Endothelial cell of umbilical vein (primary cell): ENCODE results near the gene INPP4B. TPM values are rescaled to one million over a fixed set of nuclear protein-coding genes. Genes with fewer than 3 reads are reported as not detected.

ENCODE experiments used
- BruUV-seq: library from RNA; stranded (reverse); fragments of 400-500 nt; replicated peaks from 2 replicates; lab custom pipeline; 2021; lab: Mats Ljungman, UMichigan
- CTCF ChIA-PET: fragments of 300-600, 350-600 bp; sonication (Branson Sonifier 250); formaldehyde crosslinking; loops from one replicate; lab custom pipeline; 2021; ENCODE audit warnings: antibody characterized with exemption, inconsistent platforms; lab: Charles Lee
- POLR2A ChIA-PET: fragments of 300-600, 350-600 bp; sonication (Branson Sonifier 250); formaldehyde crosslinking; loops from one replicate; lab custom pipeline; 2021; ENCODE audit warnings: antibody characterized with exemption, inconsistent platforms; lab: Charles Lee
- DNase-seq: peaks from one replicate; pipeline ENCODE4 v3.0.0-alpha.2; 2011; ENCODE audit warnings: low read depth, low spot score
- FAIRE-seq: peaks from 2 replicates; lab custom pipeline; 2011; peaks lifted over from hg19 to GRCh38; lab: Jason Lieb, UNC
- H2AFZ ChIP-seq: 2 replicates; pipeline ENCODE4 v1.6.0; 2012; ENCODE audit warnings: low read depth, low read length, control low read depth, inconsistent platforms
- H3K27ac ChIP-seq: 2 replicates; pipeline ENCODE4 v1.5.1; 2011; ENCODE audit warnings: low read depth, mild to moderate bottlenecking, control low read depth, low read length, moderate library complexity; ENCODE audit not compliant: insufficient read depth
- H3K27me3 ChIP-seq, 2 experiments: 2 replicates each; pipeline versions ENCODE4 v1.6.0 to v1.6.1; 2011; ENCODE audit warnings: low read length in 2 of 2, mixed read lengths in 1 of 2; ENCODE audit not compliant: control insufficient read depth in 2 of 2, insufficient read depth in 2 of 2
- H3K36me3 ChIP-seq, 2 experiments: 2 replicates in 1 of 2; 3 replicates in 1 of 2; pipeline ENCODE4 v1.5.1; 2011; ENCODE audit warnings: low read length in 2 of 2, mild to moderate bottlenecking in 1 of 2, moderate library complexity in 1 of 2; ENCODE audit not compliant: control insufficient read depth in 2 of 2, insufficient read depth in 2 of 2; ENCODE audit errors: extremely low read depth in 1 of 2
- H3K4me1 ChIP-seq: 3 replicates; pipeline ENCODE4 v1.5.1; 2011; ENCODE audit warnings: mild to moderate bottlenecking, low read length; ENCODE audit not compliant: control insufficient read depth, insufficient read depth; ENCODE audit errors: extremely low read depth
- H3K4me2 ChIP-seq: 2 replicates; pipeline ENCODE4 v1.6.1; 2011; ENCODE audit warnings: low read length, control low read depth, mixed read lengths; ENCODE audit not compliant: insufficient read depth
- H3K4me3 ChIP-seq, 3 experiments: fragments of 200-600 bp in 1 of 3; sonication (generic), shearing (Covaris generic) in 1 of 3; replicated peaks in 1 of 3; 2 replicates each; pipeline ENCODE4 v1.5.1; 2011 to 2016; ENCODE audit warnings: control low read depth in 3 of 3, low read length in 3 of 3, mild to moderate bottlenecking in 2 of 3, inconsistent platforms in 1 of 3, low read depth in 1 of 3, moderate library complexity in 1 of 3; ENCODE audit not compliant: insufficient read depth in 1 of 3
- H3K79me2 ChIP-seq: 2 replicates; pipeline ENCODE4 v1.6.0; 2012; ENCODE audit warnings: low read length, inconsistent platforms; ENCODE audit not compliant: control insufficient read depth, insufficient read depth
- H3K9ac ChIP-seq: replicated peaks from 2 replicates; pipeline ENCODE3; 2011; ENCODE audit warnings: low read length, control low read depth; ENCODE audit not compliant: insufficient read depth; ENCODE audit errors: extremely low read depth
- H3K9me1 ChIP-seq: replicated peaks from 3 replicates; pipeline ENCODE4 v1.6.0; 2011; ENCODE audit warnings: mild to moderate bottlenecking, low read length; ENCODE audit not compliant: control insufficient read depth, insufficient read depth; ENCODE audit errors: extremely low read depth
- H3K9me3 ChIP-seq: replicated peaks from 2 replicates; pipeline ENCODE4 v1.5.1; 2012; ENCODE audit warnings: low read length, inconsistent platforms; ENCODE audit not compliant: control insufficient read depth, insufficient read depth
- H4K20me1 ChIP-seq: replicated peaks from 2 replicates; pipeline ENCODE3; 2011; ENCODE audit warnings: mild to moderate bottlenecking, low read length; ENCODE audit not compliant: control insufficient read depth, insufficient read depth; ENCODE audit errors: extremely low read depth
- CTCF ChIP-seq, 2 donors: IDR thresholded peaks; 1 replicate in 1 of 2; 2 replicates in 1 of 2; pipeline ENCODE4 v1.5.1; 2011; ENCODE audit warnings: low read length in 2 of 2, mild to moderate bottlenecking in 2 of 2, moderate library complexity in 2 of 2, control low read depth in 1 of 2, inconsistent platforms in 1 of 2, low read depth in 1 of 2; ENCODE audit not compliant: insufficient read depth in 1 of 2; ENCODE audit errors: extremely low read depth in 1 of 2
- EZH2 ChIP-seq: IDR thresholded peaks from 2 replicates; pipeline ENCODE4 v1.6.1; 2012; ENCODE audit warnings: borderline replicate concordance, low read depth, mild to moderate bottlenecking, moderate library complexity, low read length, inconsistent platforms; ENCODE audit not compliant: severe bottlenecking
- FOS ChIP-seq: IDR thresholded peaks from 2 replicates; pipeline ENCODE4 v1.6.1; 2011; ENCODE audit warnings: mild to moderate bottlenecking, low read length, moderate library complexity, borderline replicate concordance; ENCODE audit not compliant: insufficient read depth
- GATA2 ChIP-seq: IDR thresholded peaks from 2 replicates; pipeline ENCODE4 v1.7.0; 2011; ENCODE audit warnings: low read depth, mild to moderate bottlenecking, moderate library complexity, mixed read lengths, low read length; ENCODE audit not compliant: insufficient read length, insufficient read depth
- JUN ChIP-seq: IDR thresholded peaks from 2 replicates; pipeline ENCODE4 v1.6.1; 2011; ENCODE audit warnings: borderline replicate concordance, low read depth; ENCODE audit not compliant: insufficient read length, insufficient read depth
- MYC ChIP-seq: IDR thresholded peaks from one replicate; pipeline ENCODE4 v1.6.1; 2011; ENCODE audit warnings: mild to moderate bottlenecking, low read depth, low read length
- POLR2A ChIP-seq: IDR thresholded peaks from 2 replicates; pipeline ENCODE4 v1.6.1; 2012; ENCODE audit warnings: low read depth, mild to moderate bottlenecking, control low read depth, low read length
- POLR2AphosphoS5 ChIP-seq: IDR thresholded peaks from 2 replicates; pipeline ENCODE4 v1.6.1; 2012; ENCODE audit warnings: low read depth, mild to moderate bottlenecking, control low read depth, low read length, moderate library complexity; ENCODE audit not compliant: insufficient read depth
- dilution Hi-C: fragments of 300-500 bp; cut with MboI; formaldehyde crosslinking; loops from one replicate; pipeline ENCODE4 v1.15.0; 2019; ENCODE audit warnings: low sequenced_read_pairs; ENCODE audit not compliant: extremely low pct_ligation_motif_present
- intact Hi-C: fragments of 100-400 bp; cut with micrococcal nuclease; formaldehyde crosslinking; loops from one replicate; pipeline ENCODE4 v1.10.0; 2022
- polyA plus RNA-seq, 4 experiments: library from polyadenylated mRNA; depleted of rRNA in 3 of 4; stranded (reverse) in 3 of 4; unstranded in 1 of 4; fragments of >200 nt; gene quantifications; 2 replicates each; pipeline versions ENCODE4 v1.2.1 to v1.2.3, GENCODE V29; 2011 to 2012; ENCODE audit warnings: missing spikeins in 1 of 4
- total RNA-seq: library from RNA; stranded (reverse); gene quantifications from 2 replicates; pipeline ENCODE4 v1.2.3, GENCODE V29; 2021
- TF ChIP-seq, protein P1 (sequence below): IDR thresholded peaks from 2 replicates; pipeline ENCODE4 v1.6.1; 2011; ENCODE audit not compliant: insufficient read depth, insufficient read length

INPP4B gene
- total and polyA plus RNA-seq, 2 donors (not counting 3 experiments of a cell fraction or from before 2014, with no cell fraction given) = 0.41 to 3.1 TPM

- CTCF ChIA-PET = interaction anchor here (0.7 to 1.6 kb wide), 4 partner anchors 17 to 750 kb away, joined by 3 to 5 read pairs (median 4); no protein-coding TSS in a partner anchor
- DNase-seq = peak; percentile 94
- BruUV-seq = no TSS peak
Measured at GRCh38 chr4:142095886-142096605, 750.1 kb downstream of the INPP4B start.

GRCh38 chr4:142092941-142093340, 753.2 kb downstream of the INPP4B start:
- dilution Hi-C loops (no loop called here), intact Hi-C loops (loop anchor here (5.0 to 10.0 kb wide), 3 partner anchors 181 to 871 kb away; partner anchors contain the start of genes IL15 and ZNF330)
- no TSS peak for BruUV-seq
- Histone ChIP-seq H3K4me1 (peaks cover 36% of the 10 kb centered on the region), H3K9ac (no peak overlapping the region), H3K4me3 (no peak overlapping the region), H3K27ac (no peak overlapping the region), H3K9me3 (no peaks in the 10 kb centered on the region), H4K20me1 (no peaks in the 10 kb centered on the region), H3K79me2 (no peaks in the 10 kb centered on the region), H3K4me2 (no peak overlapping the region), H3K36me3 (no peaks in the 10 kb centered on the region), H3K9me1 (no peaks in the 10 kb centered on the region), H3K27me3 (no peaks in the 10 kb centered on the region), H2AFZ (no peak overlapping the region)
- FAIRE-seq = no peak
- TF ChIP-seq JUN (no peak), GATA2 (no peak), MYC (no peak), POLR2AphosphoS5 (no peak), FOS (no peak), EZH2 (no peak), CTCF (IDR thresholded peaks at IDR 0.05; ENCODE audit: extremely low read depth in 1 of 2, insufficient read depth in 1 of 2, low read depth in 1 of 2, low read length in 2 of 2) (no peak), POLR2A (no peak)
- TF ChIP-seq, protein P1, sequence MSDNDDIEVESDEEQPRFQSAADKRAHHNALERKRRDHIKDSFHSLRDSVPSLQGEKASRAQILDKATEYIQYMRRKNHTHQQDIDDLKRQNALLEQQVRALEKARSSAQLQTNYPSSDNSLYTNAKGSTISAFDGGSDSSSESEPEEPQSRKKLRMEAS = no peak
- no peak for DNase-seq
- CTCF ChIA-PET = no interaction called here
- POLR2A ChIA-PET = no interaction called here

More at GRCh38 chr4:142095886-142096605, 750.1 kb downstream of the INPP4B start:
- no peaks in the 10 kb centered on the region for H4K20me1 ChIP-seq
- H3K36me3 ChIP-seq = no peaks in the 10 kb centered on the region
- no peaks in the 10 kb centered on the region for H3K9me1 ChIP-seq
- no peaks in the 10 kb centered on the region for H3K79me2 ChIP-seq
- H3K9ac ChIP-seq = peak overlapping the region; percentile 42
- no peak overlapping the region for H2AFZ ChIP-seq
- H3K4me2 ChIP-seq = peak overlapping the region; percentile 39
- peak; percentile 95 for FAIRE-seq
- H3K9me3 ChIP-seq = no peaks in the 10 kb centered on the region
- H3K4me3 ChIP-seq = no peak overlapping the region
- H3K27me3 ChIP-seq = no peaks in the 10 kb centered on the region
- POLR2A ChIA-PET = interaction anchor here (0.6 kb wide), 1 partner anchor 1294 kb away, joined by 3 read pairs; no protein-coding TSS in a partner anchor
- intact Hi-C loops (loop anchor here (1.0 to 10.0 kb wide), 3 partner anchors 26 to 749 kb away; partner anchors contain the start of gene IL15), dilution Hi-C loops (no loop called here)
- TF ChIP-seq EZH2 (no peak), GATA2 (no peak), JUN (peak; percentile 93), FOS (peak; percentile 93), POLR2AphosphoS5 (peak; percentile 46)
- H3K4me1 ChIP-seq = peaks cover 28% of the 10 kb centered on the region
- H3K27ac ChIP-seq = peak overlapping the region; percentile 68
